Neural progenitor cell (in vitro differentiated cells): ENCODE data around the gene GSAP. TPM values are rescaled to one million over a fixed set of nuclear protein-coding genes. Genes with fewer than 3 reads are reported as not detected.
"Not testable (repeated sequence)": the region's sequence is repeated elsewhere in the genome, so short reads cannot be mapped to it uniquely, and the experiment has no call there.

ENCODE experiments used
- DNase-seq: peaks from one replicate; pipeline ENCODE4 v3.0.0-alpha.2; 2016; ENCODE audit warnings: low spot score
- H2AFZ ChIP-seq: fragments of 200-600 bp; sonication (generic); replicated peaks from 2 replicates; pipeline ENCODE4 v1.6.1; 2016; ENCODE audit warnings: antibody characterized with exemption
- H3F3A ChIP-seq: fragments of 200-600 bp; sonication (generic); 2 replicates; pipeline ENCODE4 v1.6.1; 2016; ENCODE audit warnings: antibody characterized with exemption, low read depth
- H3K27ac ChIP-seq: fragments of 200-600 bp; sonication (generic); 2 replicates; pipeline ENCODE4 v1.5.1; 2016; ENCODE audit warnings: mild to moderate bottlenecking
- H3K27me3 ChIP-seq: fragments of 200-600 bp; sonication (generic); 2 replicates; pipeline ENCODE4 v1.6.1; 2016; ENCODE audit warnings: mild to moderate bottlenecking, moderate library complexity
- H3K36me3 ChIP-seq: fragments of 200-600 bp; sonication (generic); 2 replicates; pipeline ENCODE4 v1.5.1; 2016
- H3K4me1 ChIP-seq: fragments of 200-600 bp; sonication (generic); 2 replicates; pipeline ENCODE4 v1.6.1; 2016; ENCODE audit warnings: mixed run types
- H3K4me2 ChIP-seq: fragments of 200-600 bp; sonication (generic); 2 replicates; pipeline ENCODE4 v1.6.1; 2016
- H3K4me3 ChIP-seq: fragments of 200-600 bp; sonication (generic); 2 replicates; pipeline ENCODE4 v1.5.1; 2016
- H3K79me2 ChIP-seq: fragments of 200-600 bp; sonication (generic); 2 replicates; pipeline ENCODE4 v1.6.1; 2016; ENCODE audit warnings: low read depth
- H3K9ac ChIP-seq: fragments of 200-600 bp; sonication (generic); 2 replicates; pipeline ENCODE4 v1.6.1; 2016
- H3K9me3 ChIP-seq: fragments of 200-600 bp; sonication (generic); 2 replicates; pipeline ENCODE4 v1.5.1; 2016; ENCODE audit warnings: low read depth
- H4K20me1 ChIP-seq: fragments of 200-600 bp; sonication (generic); 2 replicates; pipeline ENCODE4 v1.6.1; 2016; ENCODE audit warnings: low read depth
- H3K27ac Mint-ChIP-seq: 3 replicates; pipeline ENCODE4 v1.8.0; 2021; ENCODE audit warnings: mixed read lengths
- H3K27me3 Mint-ChIP-seq: 2 replicates; pipeline ENCODE4 v1.8.0; 2022; ENCODE audit warnings: low read depth, mild to moderate bottlenecking, inconsistent platforms, moderate library complexity, mixed read lengths; ENCODE audit not compliant: insufficient read depth
- H3K36me3 Mint-ChIP-seq: 3 replicates; pipeline ENCODE4 v1.8.0; 2021; ENCODE audit warnings: mixed read lengths
- H3K4me1 Mint-ChIP-seq: 3 replicates; pipeline ENCODE4 v1.8.0; 2021; ENCODE audit warnings: mixed read lengths
- H3K4me3 Mint-ChIP-seq: 3 replicates; pipeline ENCODE4 v1.8.0; 2021; ENCODE audit warnings: mild to moderate bottlenecking, moderate library complexity, mixed read lengths
- H3K9me3 Mint-ChIP-seq: 3 replicates; pipeline ENCODE4 v1.8.0; 2020; ENCODE audit warnings: mixed read lengths
- CTCF ChIP-seq: fragments of 200-600 bp; sonication (generic); IDR thresholded peaks from 2 replicates; pipeline ENCODE4 v1.5.1; 2017; ENCODE audit warnings: antibody characterized with exemption, mild to moderate bottlenecking
- EZH2 ChIP-seq: fragments of 200-600 bp; sonication (generic); IDR thresholded peaks from 2 replicates; pipeline ENCODE4 v1.6.1; 2017; ENCODE audit warnings: antibody characterized with exemption, mild to moderate bottlenecking, moderate library complexity
- EZH2phosphoT487 ChIP-seq: fragments of 200-600 bp; sonication (generic); IDR thresholded peaks from 2 replicates; pipeline ENCODE4 v1.6.1; 2017; ENCODE audit warnings: antibody characterized with exemption
- total RNA-seq: library from RNA; depleted of rRNA; stranded (reverse); fragments of >200 nt; gene quantifications from 2 replicates; pipeline ENCODE4 v1.2.3, GENCODE V29; 2015; ENCODE audit warnings: low replicate concordance

GSAP gene
- total RNA-seq, 1 donor from 2014 or later, result 2.6 TPM

DNA sequence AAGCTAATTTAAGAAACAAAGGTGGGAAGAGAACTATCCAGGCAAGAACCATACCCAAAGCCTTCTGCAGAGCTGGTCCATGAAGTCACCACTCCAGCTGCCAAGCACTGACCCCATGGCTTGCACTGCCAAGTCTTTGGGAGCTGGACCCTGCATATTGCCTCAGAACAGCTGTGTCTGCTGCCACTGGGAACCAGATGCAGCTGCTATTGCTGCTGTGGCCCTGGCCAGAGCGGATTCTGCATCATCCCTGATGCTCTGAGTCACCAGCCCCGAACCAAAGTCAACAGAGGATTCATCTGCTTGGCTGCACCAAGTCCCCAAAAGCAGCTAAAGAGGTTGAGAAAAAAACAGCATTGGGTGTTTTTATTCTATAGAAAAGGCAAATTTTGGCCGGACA lies 39.2 kb upstream of the GSAP start:
- no peaks in the 10 kb centered on the region for H3K36me3 Mint-ChIP-seq
- no peaks in the 10 kb centered on the region for H3K27me3 ChIP-seq
- H3K4me1 ChIP-seq, result no peaks in the 10 kb centered on the region
- no peaks in the 10 kb centered on the region for H4K20me1 ChIP-seq
- no peak overlapping the region for H3K4me3 ChIP-seq
- no peak overlapping the region for H3K27ac ChIP-seq
- no peaks in the 10 kb centered on the region for H3K9me3 Mint-ChIP-seq
- DNase-seq, result no peak
- H3K27ac Mint-ChIP-seq, result no peak overlapping the region
- H2AFZ ChIP-seq, result no peak overlapping the region
- TF ChIP-seq EZH2, result no peak
- no peak overlapping the region for H3K4me2 ChIP-seq
- no peaks in the 10 kb centered on the region for H3K9me3 ChIP-seq
- H3K36me3 ChIP-seq, result no peaks in the 10 kb centered on the region
- H3K79me2 ChIP-seq, result no peaks in the 10 kb centered on the region
- no peak overlapping the region for H3K4me3 Mint-ChIP-seq
- no peaks in the 10 kb centered on the region for H3F3A ChIP-seq
- peaks cover 2% of the 10 kb centered on the region for H3K4me1 Mint-ChIP-seq
- H3K27me3 Mint-ChIP-seq, result no peaks in the 10 kb centered on the region
- H3K9ac ChIP-seq, result no peak overlapping the region

GRCh38 chr7:77454802-77455201 lies 38.7 kb upstream of the GSAP start:
- H3K4me1 ChIP-seq, result no peaks in the 10 kb centered on the region
- Mint-ChIP-seq H3K4me1 (peaks cover 2% of the 10 kb centered on the region), H3K9me3 (no peaks in the 10 kb centered on the region), H3K36me3 (no peaks in the 10 kb centered on the region), H3K27ac (no peak overlapping the region), H3K4me3 (no peak overlapping the region), H3K27me3 (no peaks in the 10 kb centered on the region)
- no peaks in the 10 kb centered on the region for H3K79me2 ChIP-seq
- H3K9ac ChIP-seq, result no peak overlapping the region
- H3K36me3 ChIP-seq, result no peaks in the 10 kb centered on the region
- H3K9me3 ChIP-seq, result no peaks in the 10 kb centered on the region
- no peak for TF ChIP-seq EZH2phosphoT487
- TF ChIP-seq EZH2, result no peak
- TF ChIP-seq CTCF, result no peak
- H3F3A ChIP-seq, result no peaks in the 10 kb centered on the region
- H3K4me2 ChIP-seq, result no peak overlapping the region
- no peak overlapping the region for H3K27ac ChIP-seq
- no peak overlapping the region for H2AFZ ChIP-seq
- no peaks in the 10 kb centered on the region for H3K27me3 ChIP-seq
- no peaks in the 10 kb centered on the region for H4K20me1 ChIP-seq
- DNase-seq, result no peak
- no peak overlapping the region for H3K4me3 ChIP-seq

- no peaks in the 10 kb centered on the region for H3K36me3 ChIP-seq
- DNase-seq, result no peak
- H3K27ac Mint-ChIP-seq, result peak overlapping the region; percentile 17
- no peaks in the 10 kb centered on the region for H4K20me1 ChIP-seq
- no peaks in the 10 kb centered on the region for H3K27me3 Mint-ChIP-seq
- H3K4me1 ChIP-seq, result no peaks in the 10 kb centered on the region
- no peaks in the 10 kb centered on the region for H3K9me3 ChIP-seq
- no peak overlapping the region for H3K4me3 Mint-ChIP-seq
- H3K9ac ChIP-seq, result no peak overlapping the region
- no peaks in the 10 kb centered on the region for H3K27me3 ChIP-seq
- H3K9me3 Mint-ChIP-seq, result no peaks in the 10 kb centered on the region
- TF ChIP-seq EZH2phosphoT487 (no peak), EZH2 (no peak), CTCF (no peak)
- no peaks in the 10 kb centered on the region for H3K79me2 ChIP-seq
- no peak overlapping the region for H3K27ac ChIP-seq
- H3K4me3 ChIP-seq, result no peak overlapping the region
- no peak overlapping the region for H2AFZ ChIP-seq
- H3K4me1 Mint-ChIP-seq, result peaks cover 2% of the 10 kb centered on the region
- H3K36me3 Mint-ChIP-seq, result no peaks in the 10 kb centered on the region
- H3F3A ChIP-seq, result no peaks in the 10 kb centered on the region
- H3K4me2 ChIP-seq, result no peak overlapping the region
Measured at GRCh38 chr7:77453531-77453930, 37.4 kb upstream of the GSAP start.

- H3K4me1 ChIP-seq, H3F3A ChIP-seq, H3K27ac Mint-ChIP-seq, H3K9me3 ChIP-seq, H3K4me2 ChIP-seq, H3K4me3 Mint-ChIP-seq, H3K27me3 Mint-ChIP-seq, H3K4me3 ChIP-seq, H3K36me3 Mint-ChIP-seq, H3K9me3 Mint-ChIP-seq, H2AFZ ChIP-seq, H3K27me3 ChIP-seq, H4K20me1 ChIP-seq, H3K9ac ChIP-seq, H3K36me3 ChIP-seq, H3K79me2 ChIP-seq, H3K27ac ChIP-seq, DNase-seq, H3K4me1 Mint-ChIP-seq: not testable (repeated sequence)
Measured at GRCh38 chr7:77451950-77452349, 35.8 kb upstream of the GSAP start.
